SK-N-DZ (cell line): ENCODE results near the gene DBI. TPM values are rescaled to one million over a fixed set of nuclear protein-coding genes. Genes with fewer than 3 reads are reported as not detected.

Source experiments
- DNase-seq: peaks from one replicate; pipeline ENCODE4 v3.0.0-alpha.2; 2015; ENCODE audit warnings: low spot score
- polyA plus RNA-seq, 2 experiments: library from polyadenylated mRNA; depleted of rRNA; stranded (reverse); fragments of >200 nt; gene quantifications; 2 replicates each; pipeline ENCODE4 v1.2.3, GENCODE V29; 2014

DBI gene
- polyA plus RNA-seq (2014; cell fraction: cytosol; rRNA removed), result 112 and 138 TPM in 2 replicates
- polyA plus RNA-seq (2014; cell fraction: nucleus; rRNA removed), result 80.1 and 83.4 TPM in 2 replicates

DNA sequence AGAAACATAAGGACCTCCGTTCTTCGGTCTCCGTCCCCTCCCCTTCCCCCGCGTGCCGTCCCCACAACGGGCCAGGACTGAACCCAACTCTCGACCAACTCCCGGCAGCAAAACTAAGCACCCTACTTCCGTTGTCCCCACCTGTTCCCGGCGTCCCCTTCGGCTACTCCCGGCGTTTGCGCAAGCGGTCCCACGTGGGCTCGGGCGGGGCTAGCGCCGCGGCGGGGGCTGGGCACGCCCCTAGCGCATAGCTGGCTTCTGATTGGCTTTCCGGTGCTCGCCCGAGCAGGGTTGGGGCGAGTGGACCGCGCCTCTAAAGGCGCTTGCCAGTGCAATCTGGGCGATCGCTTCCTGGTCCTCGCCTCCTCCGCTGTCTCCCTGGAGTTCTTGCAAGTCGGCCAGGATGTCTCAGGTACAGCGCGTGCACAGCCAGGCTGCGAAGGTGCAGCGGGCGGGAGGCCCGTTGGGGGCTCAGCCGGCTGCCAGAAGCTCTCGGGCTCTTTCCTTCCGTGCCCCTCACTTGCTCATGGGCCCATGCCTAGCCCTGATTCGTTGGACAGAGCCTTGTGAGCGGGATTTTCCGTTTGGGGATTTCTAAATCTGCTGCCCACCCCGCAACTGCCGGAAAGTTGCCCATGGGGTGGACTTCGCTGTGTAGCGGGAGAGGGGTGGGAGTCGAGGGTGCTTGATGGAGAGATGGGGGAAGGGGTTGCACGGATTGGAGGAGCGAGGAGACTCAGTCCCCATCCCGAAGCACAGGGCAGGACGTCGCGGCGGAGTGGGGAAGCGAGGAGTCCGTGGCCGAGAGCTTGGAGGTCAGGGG is at the start of gene DBI, which contains the start of gene C2orf76:
TSS of gene DBI (plus strand) at position 329 of the 823 bp plus-strand sequence. CDS start at position 404, 75 bp downstream.
TSS of gene C2orf76 (minus strand) at position 186 of the 823 bp plus-strand sequence. CDS start 26,875 bp downstream, outside the sequence.
- peak; percentile 93 for DNase-seq

GRCh38 chr2:119317554-119317953 is 49.2 kb upstream of the DBI start:
- no peak for DNase-seq

- no peak for DNase-seq
These were observed 47.2 kb upstream of the DBI start for GRCh38 chr2:119319593-119319992.

GRCh38 chr2:119323459-119323858 is 43.3 kb upstream of the DBI start:
- no peak for DNase-seq

DNA sequence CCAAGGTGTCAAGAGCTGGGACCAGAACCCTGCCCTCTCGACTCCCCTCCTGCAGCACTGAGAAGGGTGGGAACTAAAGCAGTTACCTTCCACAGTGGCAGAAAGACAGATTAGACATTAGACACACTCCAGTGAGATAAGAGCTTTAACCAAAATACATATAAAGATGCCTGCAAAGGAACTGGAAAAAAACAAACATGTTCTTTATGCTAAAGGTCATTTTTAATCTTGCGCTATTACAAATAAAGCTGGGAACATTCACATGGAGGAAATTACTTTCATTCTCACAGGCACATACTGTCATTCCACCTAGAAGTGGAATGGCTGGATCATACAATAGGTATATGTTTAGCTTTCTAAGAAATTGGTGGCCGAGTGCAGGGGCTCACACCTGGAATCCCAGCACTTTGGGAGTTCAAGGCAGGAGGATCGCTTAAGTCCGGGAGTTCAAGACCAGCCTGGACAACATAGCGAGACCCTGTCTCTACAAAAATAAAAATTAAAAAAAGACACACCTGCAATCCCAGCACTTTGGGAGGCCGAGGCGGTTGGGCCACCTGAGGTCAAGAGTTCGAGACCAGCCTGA is 42.0 kb upstream of the DBI start:
- no peak for DNase-seq

- no peak for DNase-seq
These were observed 39.8 kb upstream of the DBI start for GRCh38 chr2:119326938-119327337.

DNA sequence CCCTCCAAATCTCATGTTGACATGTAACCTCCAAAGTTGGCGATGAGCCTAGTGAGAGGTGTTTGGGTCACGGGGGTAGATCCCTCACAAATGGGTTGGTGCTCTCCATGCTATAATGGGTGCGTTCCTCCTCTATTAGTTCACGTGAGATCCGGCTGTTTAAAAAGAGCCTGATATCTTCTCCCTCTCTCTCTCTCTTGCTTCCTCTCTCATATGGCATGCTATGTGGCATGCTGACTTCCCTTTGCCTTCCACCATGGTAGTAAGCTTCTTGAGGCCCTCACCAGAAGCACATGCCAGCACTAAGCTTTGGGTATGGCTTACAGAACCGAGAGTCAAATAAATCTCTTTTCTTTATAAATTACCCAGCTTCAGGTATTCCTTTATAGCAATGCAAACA is 39.3 kb upstream of the DBI start:
- no peak for DNase-seq

DNA sequence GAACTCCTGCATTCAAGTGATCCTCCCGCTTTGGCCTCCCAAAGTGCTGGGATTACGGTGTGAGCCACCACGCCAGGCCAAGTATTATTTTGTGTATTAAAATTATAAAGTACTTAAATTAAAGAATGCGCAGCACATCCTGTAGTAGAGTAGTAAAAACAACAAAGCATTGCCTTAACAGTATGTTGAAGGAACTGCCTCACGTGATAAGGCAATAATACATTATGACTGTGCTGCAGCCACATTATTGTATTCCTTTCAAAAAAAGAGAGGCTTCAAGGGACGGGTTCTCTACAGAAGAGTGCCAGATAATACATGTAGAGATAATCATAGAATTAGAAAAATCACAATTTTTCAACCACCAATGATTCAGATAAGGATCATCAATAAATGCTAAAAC is 33.8 kb upstream of the DBI start:
- DNase-seq, result no peak

DNA sequence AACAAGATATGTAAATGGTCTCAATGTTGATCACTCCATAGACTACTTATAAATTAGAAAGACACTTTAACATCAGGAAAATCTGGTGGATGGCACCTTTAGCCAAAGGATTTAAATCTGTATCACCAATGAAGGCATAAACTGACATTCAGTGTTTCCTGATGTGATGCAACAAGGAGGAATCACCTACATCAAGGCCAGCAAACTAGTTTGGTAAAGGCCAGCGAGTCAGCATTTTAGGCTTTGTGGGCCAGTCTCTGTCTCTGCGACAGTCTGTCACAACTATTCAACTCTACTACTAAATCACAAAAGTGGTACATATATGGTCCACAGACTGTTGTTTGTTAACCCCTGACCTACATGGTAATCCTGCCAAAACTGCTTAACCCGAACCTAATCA is 33.4 kb upstream of the DBI start:
- DNase-seq, result no peak

DNA sequence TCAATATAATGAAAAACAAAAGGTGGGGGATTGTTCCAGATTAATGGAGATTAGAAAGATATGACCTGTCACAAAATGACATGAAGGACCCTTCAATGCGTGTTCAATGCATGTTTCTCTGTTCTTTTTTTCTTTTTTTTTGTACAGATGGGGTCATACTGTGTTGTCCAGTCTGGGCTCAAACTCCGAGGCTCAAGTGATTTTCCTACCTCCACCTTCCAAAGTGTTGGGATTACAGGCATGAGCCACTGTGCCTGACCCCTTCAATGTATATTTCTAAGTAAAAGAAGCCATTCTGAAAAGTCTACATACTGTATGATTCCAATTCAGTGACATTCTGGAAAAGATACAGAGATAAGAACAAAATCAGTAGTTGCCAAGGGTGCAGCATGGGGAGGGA is 32.9 kb upstream of the DBI start:
- no peak for DNase-seq

GRCh38 chr2:119337749-119338148 is 29.0 kb upstream of the DBI start:
- no peak for DNase-seq

- no peak for DNase-seq
These were observed 28.5 kb upstream of the DBI start for GRCh38 chr2:119338272-119338671.

DNA sequence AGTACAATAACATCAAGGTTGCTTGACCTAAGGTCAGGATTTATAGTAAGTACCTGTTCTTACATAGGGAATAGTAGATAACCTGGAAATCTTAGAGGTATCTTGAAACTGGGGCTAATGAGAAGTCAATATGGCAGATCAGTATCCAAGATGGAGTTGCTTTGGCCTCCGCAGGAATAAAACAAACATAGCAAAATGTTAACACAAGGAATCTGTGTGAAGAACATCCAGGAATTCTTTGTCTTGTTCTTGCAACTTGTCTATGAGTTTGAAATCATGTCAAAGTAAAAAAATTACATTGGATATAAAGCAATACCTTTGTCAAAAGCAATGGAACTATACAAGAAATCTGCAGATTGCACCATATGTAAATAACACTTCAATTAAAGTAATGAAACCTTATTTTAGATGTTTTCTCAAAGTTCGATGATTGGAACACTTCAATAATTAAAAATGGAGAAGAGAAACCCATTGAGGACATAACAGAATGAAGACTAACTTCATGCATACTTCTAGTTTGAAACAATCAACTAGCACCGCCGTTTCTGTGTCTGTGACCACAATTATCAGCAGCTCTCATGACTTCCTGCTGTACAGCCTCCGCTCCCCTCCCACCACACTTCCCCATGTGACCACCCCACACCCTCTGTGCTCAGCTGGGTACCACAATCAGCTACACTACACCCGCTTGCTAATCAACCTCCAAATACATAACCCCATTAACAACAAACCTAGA is 27.8 kb upstream of the DBI start:
- no peak for DNase-seq

- DNase-seq, result no peak
These were observed 27.2 kb upstream of the DBI start for GRCh38 chr2:119339562-119339923.

DNA sequence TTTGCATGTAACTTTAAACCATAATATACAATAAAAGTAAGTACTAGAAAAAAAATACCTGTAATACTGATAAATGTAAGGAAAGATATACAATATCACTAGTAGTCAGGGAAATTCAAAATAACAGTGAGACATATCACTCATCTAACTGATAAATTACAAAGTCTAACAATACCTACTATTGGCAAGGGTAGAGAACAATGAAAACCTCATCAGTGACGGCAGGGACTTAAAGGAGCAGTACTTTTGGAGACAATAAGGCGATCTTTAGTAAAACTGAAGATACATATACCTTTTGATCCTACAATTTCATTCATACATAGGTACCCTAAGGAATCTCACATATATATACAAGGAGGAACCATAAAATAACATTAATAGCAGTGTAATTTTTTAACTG is 25.1 kb upstream of the DBI start:
- DNase-seq, result no peak

DNA sequence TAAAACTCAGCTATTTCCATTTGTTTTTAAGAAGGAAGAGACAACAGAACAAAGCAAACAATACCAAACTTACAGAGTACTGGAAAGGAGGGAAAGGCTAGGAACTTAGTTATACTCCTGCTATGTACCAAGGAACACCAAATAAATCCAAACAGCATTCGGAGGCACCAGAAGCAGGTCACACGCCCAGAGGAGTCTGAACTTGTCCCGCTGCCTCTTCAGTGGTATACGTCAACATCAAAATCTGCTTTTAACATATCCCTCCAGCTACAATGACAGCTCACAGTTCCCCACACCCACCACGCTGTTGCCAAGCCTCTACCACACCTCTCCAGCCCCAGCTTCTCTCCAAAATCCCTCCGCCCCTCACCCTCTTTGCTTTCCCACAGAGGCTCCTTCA is 17.5 kb upstream of the DBI start:
- DNase-seq, result no peak

- no peak for DNase-seq
These were observed 16.3 kb upstream of the DBI start for GRCh38 chr2:119350311-119350998.

DNA sequence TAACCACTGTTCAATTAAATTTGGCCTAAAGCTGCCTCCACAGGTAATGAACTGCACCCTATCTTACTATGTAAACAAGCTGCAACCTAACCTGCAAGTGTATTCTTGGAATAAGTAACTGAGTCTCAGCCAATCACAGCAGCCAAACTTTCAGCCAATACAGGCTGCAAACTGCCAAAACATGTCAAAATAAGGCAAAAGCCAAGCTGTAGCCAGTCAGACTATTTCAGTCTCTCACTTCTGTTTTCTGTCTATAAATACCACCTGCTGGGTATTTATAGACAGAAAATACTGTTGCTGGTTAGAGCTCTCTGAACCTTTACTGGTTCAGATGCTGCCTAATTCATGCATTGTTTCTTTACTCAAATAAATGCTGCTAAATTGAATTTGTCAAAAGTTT is 14.4 kb upstream of the DBI start:
- DNase-seq, result no peak

DNA sequence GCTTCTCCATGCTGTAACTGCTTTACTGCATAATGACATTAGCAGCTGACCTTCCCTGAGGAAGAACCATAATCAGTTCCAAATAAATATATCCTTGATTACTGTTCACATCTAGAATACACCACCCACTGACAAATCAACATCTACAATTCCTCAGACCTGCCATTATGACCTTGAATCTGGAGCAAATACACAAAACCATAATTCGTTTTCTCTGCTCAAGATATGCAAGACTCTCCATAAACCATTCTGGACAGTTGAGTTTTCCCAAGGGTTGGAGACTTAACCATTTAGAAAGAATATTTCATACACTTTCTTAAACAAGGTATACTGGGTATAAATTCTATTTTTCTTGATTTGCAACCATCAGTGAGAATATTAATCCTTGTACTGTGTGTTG is 11.9 kb upstream of the DBI start:
- no peak for DNase-seq

- DNase-seq, result no peak
These were observed 7.0 kb upstream of the DBI start for GRCh38 chr2:119359774-119360173.

- no peak for DNase-seq
These were observed 6.3 kb upstream of the DBI start for GRCh38 chr2:119360423-119360966.

- DNase-seq, result no peak
These were observed 2.0 kb upstream of the DBI start for GRCh38 chr2:119364798-119365197.
